ENCODE results near the gene JMJD6. TPM values are rescaled to one million over a fixed set of nuclear protein-coding genes. Genes with fewer than 3 reads are reported as not detected.
"Not testable (repeated sequence)": the region's sequence is repeated elsewhere in the genome, so short reads cannot be mapped to it uniquely, and the experiment has no call there.

The JMJD6 gene
- total RNA-seq, 2 experiments from 2014 or later, result 39.9 to 71.2 TPM

DNA sequence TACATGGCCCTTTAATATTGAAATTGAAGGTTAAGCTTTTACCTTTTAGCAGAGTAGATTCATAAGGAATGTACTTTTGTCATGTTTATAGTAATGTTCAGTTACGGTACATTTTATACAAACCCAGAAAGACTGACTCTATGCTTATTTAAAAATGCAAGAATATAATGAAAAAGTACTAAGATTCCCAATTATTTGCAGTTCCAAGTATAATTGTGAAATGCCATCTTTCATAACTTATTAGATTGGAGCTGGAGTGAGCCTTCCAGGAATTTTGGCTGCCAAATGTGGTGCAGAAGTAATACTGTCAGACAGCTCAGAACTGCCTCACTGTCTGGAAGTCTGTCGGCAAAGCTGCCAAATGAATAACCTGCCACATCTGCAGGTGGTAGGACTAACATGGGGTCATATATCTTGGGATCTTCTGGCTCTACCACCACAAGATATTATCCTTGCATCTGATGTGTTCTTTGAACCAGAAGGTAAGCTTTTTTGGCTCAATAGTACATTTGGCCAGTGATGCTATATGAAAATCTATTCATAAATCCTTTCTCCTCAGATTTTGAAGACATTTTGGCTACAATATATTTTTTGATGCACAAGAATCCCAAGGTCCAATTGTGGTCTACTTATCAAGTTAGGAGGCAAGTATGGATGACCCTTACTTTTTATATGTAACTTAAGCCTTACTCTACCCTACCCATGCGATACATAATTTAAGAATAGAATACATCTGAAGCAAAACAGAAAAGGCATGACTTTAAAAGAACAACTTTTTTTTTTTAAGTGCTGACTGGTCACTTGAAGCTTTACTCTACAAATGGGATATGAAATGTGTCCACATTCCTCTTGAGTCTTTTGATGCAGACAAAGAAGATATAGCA lies 6.6 kb upstream of the JMJD6 start:
- Histone ChIP-seq H3K79me2 (ENCODE audit: insufficient read depth, low read depth, low read length) (peaks cover 89% of the 10 kb centered on the region), H3K4me3 (ENCODE audit: low read depth, low read length, poor library complexity, severe bottlenecking) (peak overlapping the region; percentile 77), H4K20me1 (ENCODE audit: insufficient read depth, low read length) (peaks cover 36% of the 10 kb centered on the region), H2AFZ (ENCODE audit: low read length) (no peak overlapping the region), H3K9me3 (ENCODE audit: low read length) (no peaks in the 10 kb centered on the region), H3K27ac (ENCODE audit: low read depth, low read length, poor library complexity, severe bottlenecking) (peak overlapping the region; percentile 92), H3K4me2 (ENCODE audit: low read length) (peak overlapping the region; percentile 96), H3K4me1 (ENCODE audit: insufficient read depth, low read length, poor library complexity, severe bottlenecking) (peaks cover 63% of the 10 kb centered on the region), H3K36me3 (ENCODE audit: insufficient read depth, low read length) (peaks cover 78% of the 10 kb centered on the region), H3K9me2 (ENCODE audit: insufficient read depth, low read length) (no peaks in the 10 kb centered on the region)
- ChIA-PET POLR2A (interaction anchor here (0.6 to 1.0 kb wide), 6 partner anchors 9 to 110 kb away, joined by 3 to 5 read pairs (median 3); no protein-coding TSS in a partner anchor), CTCF (ENCODE audit: unreplicated experiment) (no interaction called here)
- peak; percentile 37 for DNase-seq (ENCODE audit: low spot score)
- intact Hi-C loops (cut with micrococcal nuclease; ENCODE audit: unreplicated experiment), result loop anchor here (10.0 kb wide), 2 partner anchors 712 to 1068 kb away; partner anchors contain the start of genes RECQL5 and SAP30BP
- no peak for TF ChIP-seq EZH2phosphoT487 (IDR thresholded peaks at IDR 0.05; ENCODE audit: borderline replicate concordance, low read depth, low read length)
- TF ChIP-seq, protein P1, sequence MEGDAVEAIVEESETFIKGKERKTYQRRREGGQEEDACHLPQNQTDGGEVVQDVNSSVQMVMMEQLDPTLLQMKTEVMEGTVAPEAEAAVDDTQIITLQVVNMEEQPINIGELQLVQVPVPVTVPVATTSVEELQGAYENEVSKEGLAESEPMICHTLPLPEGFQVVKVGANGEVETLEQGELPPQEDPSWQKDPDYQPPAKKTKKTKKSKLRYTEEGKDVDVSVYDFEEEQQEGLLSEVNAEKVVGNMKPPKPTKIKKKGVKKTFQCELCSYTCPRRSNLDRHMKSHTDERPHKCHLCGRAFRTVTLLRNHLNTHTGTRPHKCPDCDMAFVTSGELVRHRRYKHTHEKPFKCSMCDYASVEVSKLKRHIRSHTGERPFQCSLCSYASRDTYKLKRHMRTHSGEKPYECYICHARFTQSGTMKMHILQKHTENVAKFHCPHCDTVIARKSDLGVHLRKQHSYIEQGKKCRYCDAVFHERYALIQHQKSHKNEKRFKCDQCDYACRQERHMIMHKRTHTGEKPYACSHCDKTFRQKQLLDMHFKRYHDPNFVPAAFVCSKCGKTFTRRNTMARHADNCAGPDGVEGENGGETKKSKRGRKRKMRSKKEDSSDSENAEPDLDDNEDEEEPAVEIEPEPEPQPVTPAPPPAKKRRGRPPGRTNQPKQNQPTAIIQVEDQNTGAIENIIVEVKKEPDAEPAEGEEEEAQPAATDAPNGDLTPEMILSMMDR (conservative IDR thresholded peaks at IDR 0.05; ENCODE audit: low read length), result no peak
- BruUV-seq (replicated peaks), result TSS peak; percentile 4

DNA sequence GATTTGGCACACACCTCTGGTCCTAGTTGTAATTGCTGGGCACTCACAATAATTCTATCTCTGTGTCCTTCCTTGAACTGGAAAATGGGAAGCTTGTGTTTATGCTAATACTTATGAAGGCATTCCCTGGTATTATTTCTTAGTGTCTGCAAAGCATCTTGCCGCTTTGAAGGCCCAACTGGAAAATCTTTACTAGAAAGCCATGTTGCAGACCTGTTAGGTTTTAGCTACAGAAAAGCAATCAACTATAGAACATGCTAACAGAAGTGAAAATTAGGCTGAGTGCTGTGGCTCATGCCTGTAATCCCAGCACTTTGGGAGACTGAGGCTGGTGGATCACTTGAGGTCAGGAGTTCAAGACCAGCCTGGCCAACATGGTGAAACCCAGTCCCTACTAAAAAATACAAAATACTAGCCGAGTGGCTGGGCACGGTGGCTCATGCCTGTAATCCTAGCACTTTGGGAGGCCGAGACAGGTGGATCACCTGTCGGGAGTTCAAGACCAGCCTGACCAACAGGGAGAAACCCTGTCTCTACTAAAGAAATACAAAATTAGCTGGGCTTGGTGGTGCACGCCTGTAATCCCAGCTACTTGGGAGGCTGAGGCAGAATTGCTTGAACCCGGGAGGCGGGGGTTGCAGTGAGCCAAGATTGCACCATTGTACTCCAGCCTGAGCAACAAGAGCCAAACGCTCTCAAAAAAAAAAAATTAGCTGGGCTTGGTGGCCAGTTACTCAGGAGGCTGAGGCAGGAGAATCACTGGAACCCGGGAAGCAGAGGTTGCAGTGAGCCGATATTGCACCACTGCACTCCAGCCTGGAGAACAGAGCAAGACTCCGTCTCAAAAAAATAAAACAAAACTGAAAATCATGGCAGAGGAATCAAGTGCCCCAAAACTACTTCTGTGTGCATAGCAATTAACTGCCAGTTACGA lies 5.7 kb upstream of the JMJD6 start:
- peak; percentile 34 for DNase-seq (ENCODE audit: low spot score)
- not testable (repeated sequence) for H3K9me2 ChIP-seq (ENCODE audit: insufficient read depth, low read length); H3K9me3 ChIP-seq (ENCODE audit: low read length); BruUV-seq (replicated peaks); H2AFZ ChIP-seq (ENCODE audit: low read length)
- Histone ChIP-seq H3K4me3 (ENCODE audit: low read depth, low read length, poor library complexity, severe bottlenecking) (peak overlapping the region; percentile 77), H3K27ac (ENCODE audit: low read depth, low read length, poor library complexity, severe bottlenecking) (peak overlapping the region; percentile 92), H3K79me2 (ENCODE audit: insufficient read depth, low read depth, low read length) (peaks cover 97% of the 10 kb centered on the region), H3K36me3 (ENCODE audit: insufficient read depth, low read length) (peaks cover 78% of the 10 kb centered on the region), H3K4me2 (ENCODE audit: low read length) (peak overlapping the region; percentile 96), H4K20me1 (ENCODE audit: insufficient read depth, low read length) (peaks cover 40% of the 10 kb centered on the region), H3K4me1 (ENCODE audit: insufficient read depth, low read length, poor library complexity, severe bottlenecking) (peaks cover 63% of the 10 kb centered on the region)
- ChIA-PET CTCF (ENCODE audit: unreplicated experiment) (interaction anchor here (0.5 kb wide), 1 partner anchor 48 kb away, joined by 5 read pairs; no protein-coding TSS in a partner anchor), POLR2A (interaction anchor here (0.6 to 1.0 kb wide), 6 partner anchors 8 to 410 kb away, joined by 3 read pairs; no protein-coding TSS in a partner anchor)
- intact Hi-C loops (cut with micrococcal nuclease; ENCODE audit: unreplicated experiment), result loop anchor here (10.0 kb wide), 2 partner anchors 713 to 1067 kb away; partner anchors contain the start of genes RECQL5 and SAP30BP
- TF ChIP-seq, protein P1 (conservative IDR thresholded peaks at IDR 0.05; ENCODE audit: low read length), result 0 out of 2 replicates have a peak, but pooled peaks have one; percentile 20
